GM18498 (cell line): ENCODE data around the gene CACNA1E.

Experiments used
- ATAC-seq: cut with Tn5 transposase; IDR thresholded peaks from one replicate; pipeline ENCODE4 v1.9.1; 2021; ENCODE audit warnings: mild to moderate bottlenecking, moderate library complexity; ENCODE audit not compliant: unreplicated experiment

The CACNA1E gene

GRCh38 chr1:181626279-181626938 lies 143.1 kb downstream of the CACNA1E start:
- ATAC-seq, result no peak

- no peak for ATAC-seq
Observed at GRCh38 chr1:181630398-181630797, 147.1 kb downstream of the CACNA1E start.

DNA sequence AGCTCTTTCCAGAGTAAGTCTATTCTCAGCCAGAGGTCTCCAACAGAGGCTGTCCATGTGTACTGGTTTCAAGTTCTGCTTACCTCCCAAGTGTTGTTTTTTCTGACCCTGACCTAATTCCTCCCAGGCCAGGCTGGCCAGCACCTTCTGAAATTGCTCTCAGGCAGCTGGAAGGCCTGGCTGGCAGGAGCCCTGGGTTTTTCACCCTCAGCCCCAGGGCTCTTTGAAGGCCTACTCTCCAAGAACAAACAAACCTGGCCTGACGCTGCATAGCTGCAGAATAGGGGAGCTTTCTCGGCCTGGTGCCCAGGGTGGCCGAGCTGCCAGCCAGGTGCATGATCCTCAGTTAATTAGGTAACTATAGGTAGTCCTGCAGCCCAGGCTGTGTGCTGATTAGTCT lies 147.5 kb downstream of the CACNA1E start:
- no peak for ATAC-seq

DNA sequence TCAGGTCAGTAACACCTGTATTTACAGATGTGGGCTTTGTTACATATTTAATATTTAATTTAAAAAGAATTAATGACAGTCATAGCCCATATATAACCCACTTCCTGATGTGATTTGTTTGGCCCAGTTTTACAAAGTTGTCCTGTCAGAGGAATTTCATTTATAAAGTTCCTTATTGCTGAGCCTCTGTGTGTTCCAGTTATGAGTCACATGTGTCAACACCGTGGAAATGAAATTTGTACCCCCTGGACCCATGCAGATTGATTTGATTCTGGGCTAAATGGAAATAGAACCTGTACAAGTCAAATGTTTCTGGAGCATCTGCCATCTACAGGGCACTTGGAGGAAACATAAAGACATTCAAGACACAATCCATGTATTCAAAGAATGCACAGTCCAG lies 149.2 kb downstream of the CACNA1E start:
- no peak for ATAC-seq

- no peak for ATAC-seq
Observed at GRCh38 chr1:181632960-181633359, 149.6 kb downstream of the CACNA1E start.

- ATAC-seq, result no peak
Observed at GRCh38 chr1:181635110-181635509, 151.8 kb downstream of the CACNA1E start.

GRCh38 chr1:181637998-181638397 lies 154.7 kb downstream of the CACNA1E start:
- ATAC-seq, result no peak

DNA sequence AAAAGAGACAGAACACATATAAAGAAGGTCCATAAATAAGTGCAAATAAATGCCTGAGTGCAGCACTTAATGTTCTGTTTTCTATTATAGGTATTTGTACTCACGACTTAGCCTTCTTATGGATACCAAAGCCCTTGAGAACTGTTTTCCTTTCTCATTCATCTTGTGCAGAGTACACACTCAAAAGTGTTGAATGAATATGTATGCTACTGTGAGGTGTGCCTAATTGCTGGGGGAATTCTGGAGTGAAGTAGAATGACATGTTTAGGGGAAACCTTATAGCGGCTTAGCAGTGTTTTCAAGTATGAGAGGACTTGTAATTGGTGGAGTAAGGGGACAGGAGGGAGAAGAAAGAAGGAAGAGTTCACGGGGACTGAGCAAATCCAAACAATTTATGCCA lies 157.6 kb downstream of the CACNA1E start:
- no peak for ATAC-seq

GRCh38 chr1:181643631-181644030 lies 160.3 kb downstream of the CACNA1E start:
- no peak for ATAC-seq

DNA sequence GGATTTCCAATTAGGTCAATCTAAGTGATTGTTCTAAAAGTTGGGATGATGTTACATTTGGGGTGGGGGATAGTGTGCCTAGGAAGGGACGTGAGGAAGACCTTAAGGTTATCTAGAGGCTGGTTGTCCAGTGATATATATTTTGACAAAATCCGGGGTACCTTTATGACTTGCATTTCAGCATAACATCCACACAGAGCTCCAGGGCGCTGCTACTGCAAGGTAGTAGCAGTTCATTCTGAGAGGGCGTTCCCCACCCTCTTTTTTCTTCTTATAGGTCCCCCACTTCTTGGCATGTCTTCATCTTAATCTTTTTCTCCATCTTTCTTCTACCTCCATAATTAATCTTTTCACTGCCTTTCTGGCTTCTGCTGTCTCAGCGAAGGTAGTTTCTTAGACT lies 161.9 kb downstream of the CACNA1E start:
- no peak for ATAC-seq

- no peak for ATAC-seq
Observed at GRCh38 chr1:181646710-181647109, 163.4 kb downstream of the CACNA1E start.

- ATAC-seq, result no peak
Observed at GRCh38 chr1:181647314-181648035, 164.2 kb downstream of the CACNA1E start.

DNA sequence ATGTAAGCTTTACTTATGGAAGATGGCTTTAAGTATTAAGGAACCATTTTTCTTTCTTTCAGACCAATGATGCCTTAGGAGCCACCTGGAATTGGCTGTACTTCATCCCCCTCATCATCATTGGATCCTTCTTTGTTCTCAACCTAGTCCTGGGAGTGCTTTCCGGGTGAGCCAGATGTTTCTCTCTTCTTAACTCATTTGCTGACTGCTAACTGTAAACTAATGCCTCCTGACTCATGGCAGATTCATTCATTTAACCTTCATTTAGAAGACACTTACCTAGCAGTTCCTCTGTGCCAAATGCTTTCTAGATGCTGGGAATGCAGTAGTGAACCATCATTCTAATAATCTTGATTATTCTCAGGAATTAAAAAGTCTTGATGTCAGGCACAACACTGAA lies 168.0 kb downstream of the CACNA1E start:
- ATAC-seq, result no peak

- ATAC-seq, result no peak
Observed at GRCh38 chr1:181655756-181656155, 172.4 kb downstream of the CACNA1E start.

DNA sequence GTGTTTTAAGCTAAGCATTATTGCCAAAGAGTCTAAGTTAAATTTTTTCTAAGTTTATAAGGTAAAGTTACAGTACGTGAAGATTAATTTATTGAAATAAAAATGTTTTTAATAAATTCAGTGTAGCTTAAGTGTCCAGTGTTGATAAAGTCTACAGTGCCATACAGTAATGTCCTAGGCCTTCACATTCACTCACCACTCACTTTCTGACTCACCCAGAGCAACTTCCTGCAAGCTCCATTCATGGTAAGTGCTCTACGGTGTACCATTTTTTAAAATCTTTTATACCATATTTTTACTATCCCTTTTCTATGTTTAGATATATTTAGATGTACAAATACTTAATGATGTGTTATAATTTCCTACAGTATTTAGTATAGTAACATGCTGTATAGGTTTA lies 173.2 kb downstream of the CACNA1E start:
- no peak for ATAC-seq

DNA sequence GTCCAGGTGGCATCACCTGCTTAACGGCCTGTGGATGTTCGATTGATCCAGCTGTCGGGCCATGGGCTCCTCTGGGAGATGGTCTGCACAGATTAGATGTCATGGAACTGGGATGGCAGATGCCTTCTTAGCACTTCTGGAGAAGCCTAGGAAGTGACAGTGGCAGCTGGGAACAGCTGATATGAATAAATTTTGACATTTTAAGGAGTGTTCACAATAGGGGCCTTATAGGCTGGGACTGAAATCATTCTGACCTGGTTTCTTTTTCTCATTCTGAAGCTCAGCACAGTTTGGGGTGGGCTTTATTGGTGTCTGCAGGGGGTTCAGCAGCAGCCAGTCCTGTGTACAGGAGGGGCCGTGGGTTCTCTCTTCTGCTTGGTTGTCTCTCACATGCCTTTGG lies 175.3 kb downstream of the CACNA1E start:
- ATAC-seq, result no peak

- ATAC-seq, result no peak
Observed at GRCh38 chr1:181659321-181659957, 176.1 kb downstream of the CACNA1E start.

- ATAC-seq, result no peak
Observed at GRCh38 chr1:181660621-181661020, 177.3 kb downstream of the CACNA1E start.

DNA sequence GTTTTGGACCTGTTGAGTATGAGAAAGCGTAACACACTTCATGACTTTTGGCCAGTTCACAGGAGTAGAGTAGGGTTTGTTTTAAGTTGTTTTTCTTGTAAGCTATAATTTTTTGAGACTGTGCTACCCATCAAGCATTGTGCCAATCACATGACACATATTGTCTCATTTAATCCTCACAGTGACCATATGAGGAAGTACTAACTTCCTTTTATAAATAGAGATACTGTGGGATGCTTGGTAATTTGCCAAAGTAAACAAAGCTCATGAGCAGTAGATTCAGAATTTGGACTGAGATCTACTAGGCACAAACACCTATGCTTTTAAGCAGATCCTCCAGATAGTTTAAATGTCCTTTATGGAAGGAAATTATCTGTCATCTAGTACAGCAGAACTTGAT lies 178.3 kb downstream of the CACNA1E start:
- ATAC-seq, result no peak

- ATAC-seq, result no peak
Observed at GRCh38 chr1:181662606-181663005, 179.3 kb downstream of the CACNA1E start.

DNA sequence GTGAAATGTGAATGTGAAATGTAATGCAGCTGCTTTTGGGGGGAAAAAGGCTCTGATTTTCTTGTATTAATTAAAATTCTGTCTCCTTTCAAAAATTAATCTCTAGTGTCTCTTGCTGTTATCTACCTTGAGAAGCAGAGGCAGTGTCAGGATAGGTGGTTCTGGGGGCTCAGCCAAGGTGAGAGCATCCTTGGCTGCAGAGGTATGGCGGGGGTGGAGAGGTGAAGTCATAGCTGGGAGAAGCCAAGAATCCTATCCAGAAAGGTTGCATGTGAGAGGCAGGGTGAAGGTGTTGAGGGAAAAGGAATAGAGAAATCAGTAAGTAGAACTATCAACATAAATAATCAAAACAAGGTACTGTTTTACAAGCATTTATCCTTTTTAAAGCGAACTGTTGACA lies 181.2 kb downstream of the CACNA1E start:
- no peak for ATAC-seq

DNA sequence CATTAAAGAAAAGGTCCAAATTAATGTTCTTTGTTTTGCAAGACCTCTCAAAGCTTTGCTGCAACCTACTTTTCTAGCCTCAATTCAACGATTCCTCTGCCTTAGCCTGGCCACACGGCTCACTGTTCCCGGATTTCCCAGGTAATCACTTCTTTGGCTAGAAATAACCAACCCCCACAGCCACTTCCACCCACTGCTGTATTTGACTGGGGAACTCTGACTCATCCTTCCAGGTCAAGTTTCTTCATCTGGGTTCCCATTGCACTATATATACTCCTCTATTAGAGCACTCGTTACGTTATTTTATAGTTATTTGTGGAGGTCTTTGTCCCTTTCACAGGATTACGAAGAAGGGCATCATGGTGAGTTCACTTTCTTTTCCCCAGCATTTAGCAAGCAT lies 185.9 kb downstream of the CACNA1E start:
- no peak for ATAC-seq
